NCI-H774 (cell line): ENCODE measurements around the gene ZNF281.
A peak's percentile ranks its signal among the peaks of the same experiment; 100 is the strongest.
"Not testable (repeated sequence)": the region's sequence is repeated elsewhere in the genome, so short reads cannot be mapped to it uniquely, and the experiment has no call there.

Experiments used
- DNase-seq: peaks from one replicate; lab custom pipeline; 2025; lab: John Stamatoyannopoulos, UW

The ZNF281 gene

DNA sequence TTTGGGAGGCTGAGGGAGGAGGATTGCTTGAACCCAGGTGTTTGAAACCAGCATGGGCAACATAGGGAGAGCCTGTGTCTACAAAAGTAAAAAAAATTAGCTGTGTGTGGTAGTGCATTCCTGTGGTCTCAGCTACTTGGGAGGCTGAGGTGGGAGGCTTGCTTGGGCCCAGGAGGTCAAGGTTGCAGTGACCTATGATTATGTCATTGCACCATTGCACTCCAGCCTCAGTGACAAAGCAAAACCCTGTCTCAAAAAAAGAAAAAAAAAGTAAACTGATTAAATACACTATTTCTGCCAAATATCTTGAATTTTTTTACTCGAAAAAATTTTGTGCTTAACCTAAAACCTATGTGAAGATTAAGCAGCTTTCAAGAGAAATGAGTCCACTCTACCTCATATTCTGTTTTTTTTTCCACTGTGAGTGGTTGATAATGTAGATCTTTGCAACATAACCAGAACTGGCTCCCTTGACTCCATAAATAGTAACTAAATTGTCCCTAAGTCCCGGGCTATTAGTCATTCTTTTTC is 19.4 kb upstream of the ZNF281 start:
- DNase-seq = no peak

DNA sequence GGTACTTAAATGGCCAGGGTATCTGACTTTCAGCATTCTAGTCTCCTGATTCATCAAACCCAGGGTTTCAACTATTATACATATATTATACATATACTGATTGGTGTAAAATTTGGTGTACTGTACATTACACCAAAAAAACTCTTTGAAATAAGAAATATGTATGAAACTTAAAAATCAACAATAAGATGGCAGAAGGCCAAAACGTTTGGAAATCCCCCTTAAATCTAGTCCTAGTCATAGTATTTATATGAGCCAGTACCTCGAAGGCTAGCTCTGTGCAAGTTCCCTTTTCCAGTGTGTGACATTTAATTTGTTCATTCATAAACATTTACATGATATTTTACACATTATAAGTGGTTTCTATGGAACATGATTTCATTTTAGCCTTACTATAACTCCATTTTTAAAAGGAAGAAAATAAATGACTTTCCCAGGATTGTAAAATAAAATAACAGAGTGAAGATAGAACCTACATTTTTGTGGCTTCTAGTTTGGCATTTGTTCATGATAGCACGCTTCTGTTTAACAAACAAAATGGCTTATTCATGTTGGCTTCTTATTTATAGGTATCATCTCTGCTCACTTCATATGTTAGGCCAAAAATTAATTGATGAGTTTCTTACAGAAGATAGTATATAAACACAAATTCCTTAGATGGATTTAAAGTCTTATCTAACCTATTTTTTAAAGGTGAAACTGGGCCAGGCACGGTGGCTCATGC is 18.8 kb upstream of the ZNF281 start:
- DNase-seq = no peak

DNA sequence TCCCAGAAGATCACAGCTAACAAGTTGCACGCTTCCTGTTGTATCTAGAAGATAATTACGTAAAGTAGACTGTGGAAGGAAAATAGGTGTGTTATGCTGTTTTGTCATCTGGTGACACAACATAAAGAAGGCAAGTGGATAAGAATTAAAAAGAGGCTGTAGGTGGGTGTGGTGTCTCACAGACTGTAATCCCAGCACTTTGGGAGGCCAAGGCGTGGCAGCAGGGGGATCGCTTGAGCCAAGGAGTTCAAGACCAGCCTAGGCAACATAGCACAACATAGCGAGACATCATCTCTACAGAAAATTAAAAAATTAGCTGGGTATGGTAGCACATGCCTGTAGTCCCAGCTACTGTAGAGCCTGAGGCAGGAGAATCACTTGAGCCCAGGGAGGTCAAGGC is 17.9 kb upstream of the ZNF281 start:
- DNase-seq = no peak

DNA sequence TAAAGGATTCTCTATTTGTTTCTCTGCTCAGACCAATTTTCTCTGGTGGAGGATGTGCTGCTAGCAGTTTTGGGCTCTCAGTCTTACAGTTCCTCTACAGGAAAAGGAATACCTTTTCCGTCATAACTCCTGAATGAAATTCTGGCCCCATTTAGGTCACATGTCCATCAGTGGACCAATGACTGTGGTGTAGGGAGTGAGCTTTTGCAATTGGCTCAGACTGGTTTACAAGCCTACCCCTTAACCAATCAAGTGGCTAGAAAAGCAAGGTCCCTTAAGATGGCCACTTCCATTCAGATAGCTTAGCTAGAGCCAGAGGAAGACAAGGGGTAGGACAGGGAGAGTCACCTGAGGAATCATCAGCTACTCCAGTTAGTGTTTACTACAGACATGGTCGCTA is 16.4 kb upstream of the ZNF281 start:
- DNase-seq = no peak

DNA sequence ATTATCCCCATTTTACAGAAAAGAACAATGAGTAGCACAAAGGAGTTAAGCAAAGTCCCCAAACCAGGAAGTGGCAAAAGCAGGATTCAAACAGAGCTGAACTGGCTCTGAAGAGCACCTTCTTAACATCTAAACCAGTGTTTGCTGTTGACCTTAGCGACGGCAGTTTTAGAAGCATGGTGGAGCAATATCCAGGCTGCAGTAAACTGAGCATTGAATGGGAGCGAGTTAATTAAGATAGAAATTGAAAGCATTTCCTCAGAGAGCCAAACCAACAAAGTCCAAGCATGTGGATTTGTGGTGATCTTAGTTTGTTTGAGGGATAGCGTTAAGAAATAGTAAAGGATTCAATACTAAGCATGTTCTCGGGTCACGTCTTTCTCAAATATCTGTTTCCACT is 13.4 kb upstream of the ZNF281 start:
- no peak for DNase-seq

DNA sequence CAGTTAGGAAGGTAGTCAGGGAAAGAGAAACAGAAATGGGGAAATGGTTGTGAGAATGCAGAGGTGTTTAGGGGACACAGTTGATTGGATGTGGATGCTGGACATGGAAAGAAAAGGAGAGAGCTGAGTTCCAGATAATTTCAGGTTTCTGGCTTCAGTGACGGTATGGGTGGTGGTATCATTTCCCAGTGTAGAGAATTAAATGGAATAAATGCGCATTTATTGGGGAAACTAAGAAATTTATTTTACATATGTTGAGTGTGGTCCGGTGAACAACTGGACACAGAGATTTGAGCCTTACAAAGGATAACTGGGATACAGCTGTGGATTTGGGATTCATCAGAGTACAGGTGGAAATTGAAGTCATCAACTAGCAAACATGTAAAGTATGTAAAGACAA is 12.4 kb upstream of the ZNF281 start:
- no peak for DNase-seq

DNA sequence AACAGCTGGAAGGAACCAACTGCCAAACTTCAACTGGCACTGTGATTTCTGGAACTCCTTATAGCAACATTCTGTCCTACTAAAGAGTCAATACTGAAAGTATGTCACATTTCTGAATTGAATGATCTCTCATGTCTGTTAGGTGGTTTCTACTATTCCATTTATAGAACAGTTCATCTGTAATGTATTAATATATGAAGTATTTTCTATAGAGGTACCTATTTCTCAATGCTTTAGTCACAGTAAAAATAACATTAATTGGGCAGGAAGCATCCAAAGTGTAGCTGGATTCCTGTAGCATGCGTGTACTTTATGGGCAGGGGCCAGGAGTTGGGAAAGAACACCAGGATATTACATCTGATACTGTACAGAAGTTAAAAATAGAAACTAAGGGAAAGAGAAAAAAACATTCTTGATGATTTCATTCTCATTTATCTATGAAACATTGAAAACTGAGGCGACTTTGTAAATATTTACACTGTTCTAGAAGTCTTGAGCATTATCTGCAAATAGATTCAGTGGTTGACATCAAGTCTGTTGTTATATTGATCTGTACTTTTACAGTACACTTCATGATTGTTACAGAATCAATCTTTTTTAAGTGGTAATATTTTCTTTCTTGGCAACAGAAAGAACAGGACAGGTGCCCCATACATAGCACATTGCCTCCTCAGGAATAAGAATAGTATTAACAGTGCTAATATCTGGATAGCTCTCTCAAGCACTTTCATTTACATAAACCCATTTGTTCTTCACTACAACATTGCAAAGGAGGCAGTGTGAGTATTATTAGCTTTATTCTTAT is 6.2 kb upstream of the ZNF281 start:
- DNase-seq = no peak

DNA sequence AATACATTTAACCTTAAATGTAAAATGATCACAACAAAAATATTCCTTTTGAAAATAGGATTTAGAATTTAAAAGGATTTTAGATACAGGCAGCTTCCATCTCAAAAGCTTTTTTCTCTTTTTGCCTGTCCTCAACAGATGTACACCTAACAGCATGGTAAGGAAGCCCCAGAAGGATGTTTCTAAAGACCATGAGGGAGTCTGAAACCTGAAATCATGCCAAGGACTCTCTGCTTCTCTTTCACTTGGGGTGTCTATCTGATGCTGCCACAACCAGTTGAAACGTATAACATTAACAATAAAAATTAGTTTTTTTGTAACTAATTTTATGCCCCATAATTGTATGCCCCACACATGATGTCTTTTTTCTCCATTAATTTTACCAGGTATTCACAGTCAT is 5.4 kb upstream of the ZNF281 start:
- DNase-seq = no peak

DNA sequence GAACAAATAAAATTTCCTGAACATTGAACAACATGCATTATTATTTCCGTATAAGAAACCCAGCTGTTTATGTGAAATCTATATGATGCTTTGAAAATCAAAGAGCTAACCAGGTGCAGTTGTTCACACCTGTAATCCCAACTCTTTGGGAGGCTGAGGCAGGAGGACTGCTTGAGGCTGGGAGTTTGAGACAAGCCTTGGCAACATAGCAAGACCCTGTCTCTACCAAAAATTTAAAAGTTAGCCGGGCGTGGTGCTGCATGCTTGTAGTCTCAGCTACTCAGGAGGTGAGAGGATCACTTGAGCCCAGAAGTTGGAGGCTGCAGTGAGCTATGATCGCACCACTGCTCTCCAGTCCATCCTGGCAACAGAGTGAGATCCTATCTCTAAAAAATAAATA is 4.8 kb upstream of the ZNF281 start:
- no peak for DNase-seq

DNA sequence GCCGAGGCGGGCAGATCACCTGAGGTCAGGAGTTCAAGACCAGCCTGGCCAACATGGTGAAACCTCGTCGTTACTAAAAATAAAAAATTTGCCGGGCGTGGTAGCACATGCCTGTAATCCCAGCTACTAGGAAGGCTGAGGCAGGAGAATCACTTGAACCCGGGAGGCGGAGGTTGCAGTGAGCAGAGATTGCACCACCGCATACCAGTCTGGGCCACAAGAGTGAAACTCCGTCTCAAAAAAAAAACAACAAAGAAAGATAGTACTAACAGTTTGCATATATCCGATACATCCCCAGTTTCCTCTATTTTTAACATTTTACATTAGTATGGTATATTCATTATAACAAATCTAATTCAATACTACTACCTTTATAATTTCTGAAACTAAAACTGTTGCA is 3.9 kb upstream of the ZNF281 start:
- DNase-seq = not testable (repeated sequence)

DNA sequence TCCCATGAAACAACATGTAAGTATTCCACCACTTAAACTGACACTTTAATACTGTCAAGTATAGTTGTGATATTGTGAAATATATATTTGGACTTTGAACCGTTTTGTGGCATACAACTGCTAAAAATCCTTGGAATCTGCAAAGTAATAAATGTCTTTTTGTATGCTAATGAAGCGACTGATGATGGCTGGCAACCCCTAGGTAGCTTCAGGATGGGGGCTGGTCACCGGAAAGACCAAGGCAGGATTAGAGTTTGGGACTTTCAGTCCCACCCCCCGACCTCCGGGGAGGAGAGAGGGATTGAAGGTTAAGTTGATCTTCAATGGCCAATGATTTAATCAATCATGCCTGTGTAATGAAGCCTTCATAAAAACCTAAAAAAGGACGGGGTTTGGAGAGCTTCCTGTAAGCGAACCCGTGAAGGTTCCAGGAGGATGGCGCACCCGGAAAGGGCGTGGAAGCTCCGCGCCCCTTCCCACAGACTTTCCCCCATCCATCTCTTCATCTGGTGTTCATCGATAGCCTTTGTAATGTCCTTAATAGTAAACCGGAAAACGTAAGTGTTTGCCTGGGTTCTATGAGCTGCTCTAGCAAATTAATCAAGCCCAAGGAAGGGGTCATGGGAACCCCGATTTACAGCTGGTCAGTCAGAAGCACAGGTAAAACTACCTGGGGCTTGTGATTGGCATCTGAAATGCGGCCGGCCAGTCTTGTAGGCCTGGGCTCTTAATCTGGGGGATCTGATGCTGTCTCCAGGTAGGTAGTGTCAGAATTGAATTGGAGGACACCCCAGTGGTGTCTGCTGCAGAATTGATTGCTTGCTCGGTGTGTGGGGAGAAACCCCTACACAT is 1.8 kb upstream of the ZNF281 start:
- no peak for DNase-seq

DNA sequence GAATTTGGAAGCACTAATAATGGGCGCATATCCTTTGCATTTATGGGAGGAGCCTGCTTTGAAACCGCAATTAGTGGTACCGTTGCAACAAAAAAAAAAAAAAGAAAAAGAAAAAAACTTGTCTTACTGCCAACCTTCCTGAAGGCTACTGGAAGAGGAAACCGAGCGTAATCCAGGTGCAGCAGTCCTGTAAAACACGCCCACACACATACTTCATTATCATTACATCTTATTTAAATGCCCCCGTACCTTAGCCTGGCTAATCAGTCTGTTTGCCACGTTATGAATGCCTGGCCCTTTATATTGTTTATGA is 686 bp upstream of the ZNF281 start:
- peak; percentile 83 for DNase-seq

DNA sequence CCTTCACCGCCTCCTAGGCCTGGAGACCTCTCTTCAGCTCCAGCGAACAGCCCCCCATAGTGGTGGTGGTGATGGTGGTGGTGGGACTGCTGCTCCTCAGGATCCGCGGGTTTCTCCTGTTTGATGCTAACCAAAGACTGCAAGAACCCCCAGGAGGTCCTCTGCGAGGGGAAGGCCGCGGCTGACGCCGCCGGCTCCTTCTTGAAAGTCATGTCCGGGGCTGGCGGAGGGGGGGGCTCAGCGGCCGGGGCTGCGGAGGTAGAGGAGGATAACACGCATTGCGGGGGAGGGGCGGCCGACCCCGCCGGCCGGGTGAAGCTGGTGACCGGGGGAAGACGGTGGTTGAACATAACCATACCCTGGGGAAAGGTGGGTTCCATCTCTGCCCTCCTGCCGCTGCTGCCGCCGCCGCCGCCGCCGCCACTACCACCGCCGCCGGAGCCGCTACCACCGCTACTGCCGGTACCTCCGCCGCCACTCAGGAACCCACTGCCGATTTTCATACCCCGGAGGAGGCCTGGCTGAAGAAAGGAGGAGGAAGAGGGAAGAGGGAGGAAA is 554 bp downstream of the ZNF281 start:
- no peak for DNase-seq

DNA sequence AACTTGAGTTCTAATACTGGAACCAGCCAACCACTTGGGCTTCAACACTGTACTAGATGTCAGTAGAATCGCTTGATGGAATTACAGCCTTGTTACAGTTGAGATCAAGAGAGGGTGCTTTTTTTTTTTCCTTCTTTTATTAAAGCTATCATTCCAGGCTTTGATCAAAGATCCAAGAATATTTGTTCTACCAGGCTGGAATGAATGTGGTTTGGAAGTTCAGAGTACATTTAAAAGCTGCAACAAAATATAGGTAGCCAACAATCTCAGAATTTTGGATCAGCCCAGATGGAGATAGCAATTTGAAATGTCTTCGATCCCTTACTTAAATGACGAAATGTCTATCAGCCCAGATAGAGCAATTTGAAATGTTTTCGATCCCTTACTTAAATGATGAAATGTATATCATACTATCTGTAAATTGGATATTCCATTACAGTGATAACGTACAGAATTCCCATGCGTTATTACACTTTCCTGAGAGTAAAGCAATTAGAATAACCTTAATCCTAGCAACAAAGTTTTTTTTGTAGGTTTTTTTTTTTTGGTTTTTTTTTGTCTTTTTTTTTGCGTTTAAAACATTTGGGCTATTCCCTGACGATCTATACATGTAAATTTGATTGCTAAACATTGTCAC is 3.6 kb downstream of the ZNF281 start:
- DNase-seq = no peak

DNA sequence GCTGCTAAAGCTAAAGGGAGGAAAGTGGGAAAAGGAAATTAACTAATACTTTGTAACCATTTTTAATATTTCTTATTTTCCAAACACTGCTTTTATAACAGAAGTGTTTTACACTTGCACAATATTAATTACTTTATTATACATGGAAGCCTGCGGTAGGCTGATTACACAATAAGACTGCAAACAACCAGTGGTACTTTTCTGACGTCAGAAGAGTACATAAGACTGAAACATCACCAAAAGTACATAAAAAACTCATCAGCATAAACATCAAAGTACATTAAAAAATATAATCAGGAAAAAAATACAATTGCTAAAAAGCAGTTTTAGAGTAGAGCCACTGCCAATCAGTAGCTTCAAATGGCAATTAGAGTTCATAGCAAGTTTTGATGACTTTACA is 4.6 kb downstream of the ZNF281 start:
- no peak for DNase-seq

DNA sequence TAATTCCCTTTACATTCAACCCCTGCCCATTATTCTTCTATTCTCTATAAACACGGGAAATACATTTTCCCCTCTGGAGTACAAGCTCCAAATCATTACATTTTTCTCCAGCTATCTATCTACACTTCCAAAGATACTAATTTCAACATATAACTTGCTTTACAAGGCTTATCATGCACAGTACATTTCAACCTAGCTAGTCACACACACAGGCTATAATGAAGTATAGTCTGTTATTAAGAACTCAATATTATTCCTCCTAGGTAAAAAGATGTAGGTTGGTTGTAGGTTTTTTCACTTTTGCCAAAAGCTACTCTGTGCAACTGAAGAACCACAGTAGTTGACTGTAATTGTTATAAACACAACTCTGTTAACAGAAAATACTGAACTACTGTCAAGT is 8.1 kb downstream of the ZNF281 start:
- no peak for DNase-seq

DNA sequence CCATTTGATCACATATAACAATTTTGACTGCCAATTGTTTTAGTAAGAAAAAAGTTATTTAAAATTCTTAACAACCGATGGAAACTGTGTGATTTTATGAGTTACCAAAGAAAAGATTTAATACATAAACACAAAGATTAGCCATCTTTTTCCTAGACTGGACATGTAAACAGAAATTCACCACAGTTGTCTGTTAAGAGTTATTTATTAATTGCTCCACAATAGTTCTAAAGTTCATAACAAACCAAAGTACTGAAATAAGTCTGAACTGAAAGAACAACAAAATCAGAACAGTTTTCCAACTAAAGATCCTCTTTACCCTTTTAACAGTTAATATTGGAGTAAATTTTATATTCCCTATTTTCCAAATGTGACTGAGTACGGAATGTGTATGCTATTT is 8.6 kb downstream of the ZNF281 start:
- DNase-seq = no peak

DNA sequence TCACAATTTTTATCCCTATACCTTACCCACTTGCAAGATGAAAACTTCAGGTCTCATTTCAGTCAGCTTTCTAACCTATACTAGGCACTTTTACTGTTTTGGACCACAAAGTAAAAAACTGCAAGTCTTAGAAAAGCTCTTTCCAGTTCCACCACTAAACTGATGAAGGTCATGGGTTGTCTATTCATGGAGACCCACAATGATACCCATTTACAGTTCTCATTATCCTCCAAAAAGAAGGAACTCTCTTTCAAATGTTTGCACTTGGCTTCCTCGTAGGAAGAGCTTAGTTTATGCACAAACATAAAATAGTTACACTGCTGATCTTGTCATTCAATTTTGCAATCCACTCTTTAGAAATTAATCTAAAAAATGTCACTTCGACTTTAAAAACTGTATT is 9.3 kb downstream of the ZNF281 start:
- no peak for DNase-seq

DNA sequence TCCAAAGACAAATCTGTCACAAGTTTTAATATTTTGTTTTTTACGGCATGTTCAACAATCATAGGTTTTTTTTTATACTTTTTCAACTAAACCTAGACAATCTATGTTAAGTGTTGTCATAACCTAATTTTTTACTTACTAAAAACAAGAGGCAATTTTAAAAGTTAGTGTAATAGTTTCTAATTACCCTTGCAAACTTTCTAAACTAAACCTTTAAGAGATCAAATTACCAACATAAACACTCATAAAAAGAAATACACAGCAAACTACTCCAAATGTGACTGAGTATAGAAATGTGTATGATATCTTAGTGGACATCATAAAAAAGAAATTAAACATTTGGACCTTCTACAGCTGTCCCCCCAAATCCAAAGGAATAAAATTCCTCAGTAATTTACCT is 10.0 kb downstream of the ZNF281 start:
- no peak for DNase-seq

DNA sequence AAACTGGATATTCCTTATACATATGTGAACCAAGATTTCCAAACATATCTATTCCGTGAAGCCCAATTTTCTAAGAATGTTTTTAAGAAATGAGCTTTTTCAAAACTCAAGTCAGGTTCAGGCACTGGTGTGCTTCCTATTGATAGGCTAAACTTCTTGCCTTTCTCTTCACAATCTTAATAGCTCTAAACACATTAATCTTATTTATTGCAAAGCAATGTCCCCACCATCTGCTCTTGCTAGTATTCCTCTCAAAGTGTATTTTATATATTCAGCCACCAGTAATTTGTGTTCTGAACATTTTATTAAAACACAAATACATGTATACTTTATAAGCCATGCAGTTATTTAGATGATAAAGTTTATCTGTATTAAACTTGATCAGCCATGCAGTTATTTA is 11.5 kb downstream of the ZNF281 start:
- no peak for DNase-seq

DNA sequence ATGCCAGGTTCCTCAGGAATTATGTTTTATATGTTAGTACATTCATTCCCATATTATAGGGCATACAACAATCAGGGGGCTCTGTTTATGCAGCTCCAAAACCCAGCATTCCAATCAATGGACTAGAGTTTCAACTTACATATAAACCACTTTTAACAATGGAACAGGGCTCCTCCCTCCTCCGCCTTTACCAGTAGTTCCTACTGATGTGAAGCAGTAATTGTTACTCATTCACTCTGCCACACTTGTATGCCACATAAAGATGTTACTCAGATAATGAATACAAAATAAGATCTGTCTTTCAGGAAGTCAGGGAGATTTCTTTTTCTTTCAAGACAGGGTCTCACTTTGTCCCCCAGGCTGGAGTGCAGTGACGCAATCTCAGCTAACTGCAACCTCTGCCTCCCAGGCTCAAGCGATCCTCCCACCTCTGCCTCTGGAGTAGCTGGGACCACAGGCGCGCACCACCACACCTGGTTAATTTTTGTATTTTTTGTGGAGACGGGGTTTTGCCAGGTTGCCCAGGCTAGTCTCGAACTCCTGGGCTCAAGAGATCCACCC is 17.1 kb downstream of the ZNF281 start:
- no peak for DNase-seq

DNA sequence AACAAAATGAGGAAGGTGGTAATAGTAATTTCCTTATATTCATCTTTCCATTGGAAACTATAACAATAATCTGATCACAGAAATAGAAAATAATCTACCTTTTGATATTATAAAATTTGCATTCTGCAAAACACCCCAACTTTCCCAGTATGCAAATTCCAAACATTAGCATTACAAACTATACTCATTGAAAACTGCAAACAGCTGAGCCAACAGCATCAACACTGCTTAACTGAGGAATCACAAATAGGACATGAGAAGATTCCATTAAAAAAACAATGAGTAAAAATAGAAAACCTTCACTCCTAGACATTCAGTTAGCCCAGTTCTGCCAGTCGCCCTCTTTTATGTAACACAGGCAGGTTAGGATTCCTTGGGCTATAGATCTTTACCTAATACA is 18.1 kb downstream of the ZNF281 start:
- DNase-seq = no peak
